GM23338 (cell line): Measurements from ENCODE around the gene BCKDHA.

ENCODE experiments used
- CREB1 ChIP-seq: fragments of 250-450 bp; sonication (Bioruptor Pico); IDR thresholded peaks from 2 replicates; pipeline ENCODE4 v1.5.0; 2020; ENCODE audit warnings: low read depth, mild to moderate bottlenecking, moderate library complexity
- CTCF ChIP-seq, 2 experiments: fragments of 200-600 bp in 1 of 2; sonication (generic) in 1 of 2; conservative IDR thresholded peaks; 2 replicates each; pipeline versions ENCODE4 v1.5.1 to v1.6.1; 2016 to 2017; ENCODE audit warnings: antibody characterized with exemption in 2 of 2, low read depth in 2 of 2, mild to moderate bottlenecking in 2 of 2, moderate library complexity in 1 of 2
- EZH2 ChIP-seq: fragments of 200-600 bp; sonication (generic); IDR thresholded peaks from one replicate; pipeline ENCODE4 v1.8.0; 2017; ENCODE audit warnings: antibody characterized with exemption, mild to moderate bottlenecking, low read depth; ENCODE audit not compliant: unreplicated experiment
- JUNB ChIP-seq: IDR thresholded peaks from one replicate; pipeline ENCODE4 v1.6.1; 2016; ENCODE audit warnings: antibody characterized with exemption; ENCODE audit not compliant: unreplicated experiment
- POLR2AphosphoS5 ChIP-seq: IDR thresholded peaks from 2 replicates; pipeline ENCODE4 v1.6.1; 2016; ENCODE audit warnings: antibody characterized with exemption, low read depth
- REST ChIP-seq: IDR thresholded peaks from one replicate; pipeline ENCODE4 v1.6.1; 2018; ENCODE audit warnings: antibody characterized with exemption; ENCODE audit not compliant: unreplicated experiment
- STAT1 ChIP-seq: IDR thresholded peaks from one replicate; pipeline ENCODE4 v1.6.1; 2016; ENCODE audit warnings: antibody characterized with exemption; ENCODE audit not compliant: unreplicated experiment

GRCh38 chr19:41364524-41365391 is 32.9 kb upstream of the BCKDHA start:
- TF ChIP-seq CTCF (conservative IDR thresholded peaks at IDR 0.05; ENCODE audit: low read depth in 2 of 2), result no peak
- no peak for TF ChIP-seq POLR2AphosphoS5
- no peak for TF ChIP-seq EZH2
- no peak for TF ChIP-seq REST
- TF ChIP-seq CREB1, result no peak
- no peak for TF ChIP-seq STAT1
- no peak for TF ChIP-seq JUNB
